ENCODE measurements around the gene RASSF8. TPM values are rescaled to one million over a fixed set of nuclear protein-coding genes. Genes with fewer than 3 reads are reported as not detected.

The RASSF8 gene
- total RNA-seq, 2 experiments from 2014 or later, result not detected

- no peaks in the 10 kb centered on the region for H3K9me3 ChIP-seq (ENCODE audit: low read length)
- no peak for DNase-seq (ENCODE audit: low spot score)
- POLR2A ChIA-PET, result interaction anchor here (0.6 kb wide), 1 partner anchor 1511 kb away, joined by 3 read pairs; no protein-coding TSS in a partner anchor
- H2AFZ ChIP-seq (ENCODE audit: low read length), result no peak overlapping the region
- H3K27ac ChIP-seq (ENCODE audit: low read depth, low read length, poor library complexity, severe bottlenecking), result no peak overlapping the region
- no peaks in the 10 kb centered on the region for H3K79me2 ChIP-seq (ENCODE audit: insufficient read depth, low read depth, low read length)
- H3K4me1 ChIP-seq (ENCODE audit: insufficient read depth, low read length, poor library complexity, severe bottlenecking), result no peaks in the 10 kb centered on the region
- no peak overlapping the region for H3K4me3 ChIP-seq (ENCODE audit: low read depth, low read length, poor library complexity, severe bottlenecking)
- intact Hi-C loops (cut with micrococcal nuclease; ENCODE audit: unreplicated experiment), result no loop called here
- H3K4me2 ChIP-seq (ENCODE audit: low read length), result no peak overlapping the region
- H3K36me3 ChIP-seq (ENCODE audit: insufficient read depth, low read length), result no peaks in the 10 kb centered on the region
- H4K20me1 ChIP-seq (ENCODE audit: insufficient read depth, low read length), result no peaks in the 10 kb centered on the region
- CTCF ChIA-PET (ENCODE audit: unreplicated experiment), result no interaction called here
- BruUV-seq (replicated peaks), result no TSS peak
- H3K9me2 ChIP-seq (ENCODE audit: insufficient read depth, low read length), result no peaks in the 10 kb centered on the region
- TF ChIP-seq CTCF (conservative IDR thresholded peaks at IDR 0.05; ENCODE audit: low read length) (no peak), EZH2phosphoT487 (IDR thresholded peaks at IDR 0.05; ENCODE audit: borderline replicate concordance, low read depth, low read length) (no peak)
These were observed 32.0 kb downstream of the RASSF8 start for GRCh38 chr12:25990495-25990894.

GRCh38 chr12:25992026-25992782 lies 33.7 kb downstream of the RASSF8 start:
- no peak overlapping the region for H3K4me3 ChIP-seq (ENCODE audit: low read depth, low read length, poor library complexity, severe bottlenecking)
- no peaks in the 10 kb centered on the region for H3K9me3 ChIP-seq (ENCODE audit: low read length)
- CTCF ChIA-PET (ENCODE audit: unreplicated experiment), result no interaction called here
- no peak overlapping the region for H2AFZ ChIP-seq (ENCODE audit: low read length)
- no TSS peak for BruUV-seq (replicated peaks)
- no peaks in the 10 kb centered on the region for H3K36me3 ChIP-seq (ENCODE audit: insufficient read depth, low read length)
- POLR2A ChIA-PET, result no interaction called here
- intact Hi-C loops (cut with micrococcal nuclease; ENCODE audit: unreplicated experiment), result no loop called here
- no peaks in the 10 kb centered on the region for H3K4me1 ChIP-seq (ENCODE audit: insufficient read depth, low read length, poor library complexity, severe bottlenecking)
- no peak overlapping the region for H3K27ac ChIP-seq (ENCODE audit: low read depth, low read length, poor library complexity, severe bottlenecking)
- DNase-seq (ENCODE audit: low spot score), result no peak
- no peaks in the 10 kb centered on the region for H4K20me1 ChIP-seq (ENCODE audit: insufficient read depth, low read length)
- H3K9me2 ChIP-seq (ENCODE audit: insufficient read depth, low read length), result no peaks in the 10 kb centered on the region
- H3K79me2 ChIP-seq (ENCODE audit: insufficient read depth, low read depth, low read length), result no peaks in the 10 kb centered on the region
- TF ChIP-seq EZH2phosphoT487 (IDR thresholded peaks at IDR 0.05; ENCODE audit: borderline replicate concordance, low read depth, low read length) (no peak), CTCF (conservative IDR thresholded peaks at IDR 0.05; ENCODE audit: low read length) (no peak)
- no peak overlapping the region for H3K4me2 ChIP-seq (ENCODE audit: low read length)

GRCh38 chr12:25993901-25994651 lies 35.6 kb downstream of the RASSF8 start:
- Histone ChIP-seq H3K4me3 (ENCODE audit: low read depth, low read length, poor library complexity, severe bottlenecking) (no peak overlapping the region), H3K9me2 (ENCODE audit: insufficient read depth, low read length) (no peaks in the 10 kb centered on the region), H2AFZ (ENCODE audit: low read length) (no peak overlapping the region), H3K79me2 (ENCODE audit: insufficient read depth, low read depth, low read length) (no peaks in the 10 kb centered on the region), H3K4me1 (ENCODE audit: insufficient read depth, low read length, poor library complexity, severe bottlenecking) (no peaks in the 10 kb centered on the region), H4K20me1 (ENCODE audit: insufficient read depth, low read length) (no peaks in the 10 kb centered on the region), H3K27ac (ENCODE audit: low read depth, low read length, poor library complexity, severe bottlenecking) (no peak overlapping the region), H3K9me3 (ENCODE audit: low read length) (no peaks in the 10 kb centered on the region), H3K36me3 (ENCODE audit: insufficient read depth, low read length) (no peaks in the 10 kb centered on the region), H3K4me2 (ENCODE audit: low read length) (no peak overlapping the region)
- ChIA-PET POLR2A (interaction anchor here (0.7 kb wide), 1 partner anchor 247 kb away, joined by 3 read pairs; no protein-coding TSS in a partner anchor), CTCF (ENCODE audit: unreplicated experiment) (no interaction called here)
- no peak for DNase-seq (ENCODE audit: low spot score)
- intact Hi-C loops (cut with micrococcal nuclease; ENCODE audit: unreplicated experiment), result no loop called here
- BruUV-seq (replicated peaks), result no TSS peak
- no peak for TF ChIP-seq CTCF (conservative IDR thresholded peaks at IDR 0.05; ENCODE audit: low read length)
- no peak for TF ChIP-seq EZH2phosphoT487 (IDR thresholded peaks at IDR 0.05; ENCODE audit: borderline replicate concordance, low read depth, low read length)

Data from OCI-LY7 (cell line).